Cardiac fibroblast (primary cell): ENCODE results near the gene CHRNA4.
"Not testable (repeated sequence)": the region's sequence is repeated elsewhere in the genome, so short reads cannot be mapped to it uniquely, and the experiment has no call there.

Experiments used
- DNase-seq, 2 donors: peaks; one replicate each; pipeline versions ENCODE4 v3.0.0 to v3.0.0-alpha.2; 2010; ENCODE audit warnings: low read depth in 2 of 2
- H3K4me3 ChIP-seq, 2 donors: replicated peaks in 1 of 2; 1 replicate in 1 of 2; 2 replicates in 1 of 2; pipeline ENCODE4 v1.5.1; 2011; ENCODE audit warnings: low read depth in 2 of 2, low read length in 2 of 2, mild to moderate bottlenecking in 2 of 2, moderate library complexity in 1 of 2
- TF ChIP-seq, protein P1 (sequence below): IDR thresholded peaks from one replicate; pipeline ENCODE4 v1.5.1; 2011; ENCODE audit warnings: low read depth, mild to moderate bottlenecking, low read length, inconsistent platforms

The CHRNA4 gene

DNA sequence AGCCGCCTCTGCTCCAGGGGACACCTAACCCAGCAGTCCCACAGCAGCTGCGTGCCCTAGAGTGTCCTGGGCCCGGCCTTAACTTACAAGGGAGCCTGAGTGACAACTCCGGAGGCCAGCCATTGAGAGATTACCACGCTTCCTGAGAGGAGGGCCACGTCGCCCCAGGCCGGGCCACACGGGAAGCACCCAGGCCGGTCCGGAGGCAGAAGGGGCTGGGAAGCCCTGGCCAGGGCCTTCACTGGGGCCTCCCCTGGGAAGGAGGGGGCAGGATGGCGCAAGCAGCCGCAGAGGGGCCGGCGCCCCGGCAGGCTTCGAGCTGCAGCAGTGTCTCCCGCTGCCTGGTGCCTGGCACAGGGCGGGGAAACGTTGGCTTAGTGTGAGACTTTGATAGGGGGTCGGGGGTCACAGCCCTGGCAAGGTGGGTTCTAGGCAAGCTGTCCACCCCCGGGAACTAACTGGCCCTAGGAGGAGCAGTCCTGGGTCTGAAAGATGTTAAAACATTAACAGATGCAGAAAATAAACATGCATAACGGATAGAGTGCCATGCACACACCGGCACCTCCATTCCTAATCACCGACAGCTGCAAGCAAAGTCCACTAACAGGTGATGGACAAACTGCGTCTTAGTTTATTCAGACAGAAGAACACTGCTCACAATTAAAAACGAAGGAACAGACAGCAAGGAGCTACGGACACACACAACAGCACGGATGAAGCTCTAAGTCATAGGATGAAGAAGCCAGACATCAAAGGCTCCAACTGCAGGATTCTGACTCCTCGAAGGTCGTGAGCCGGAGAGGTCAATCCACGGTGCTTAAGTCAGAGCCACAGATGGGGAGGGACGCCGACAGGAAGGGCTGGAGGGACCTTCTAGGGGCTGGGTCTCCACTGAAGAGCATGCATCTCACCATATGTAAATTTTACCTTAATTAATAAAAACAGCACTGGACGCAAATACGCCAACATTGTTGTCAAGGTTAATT, 17.4 kb downstream of the CHRNA4 start:
- TF ChIP-seq, protein P1, sequence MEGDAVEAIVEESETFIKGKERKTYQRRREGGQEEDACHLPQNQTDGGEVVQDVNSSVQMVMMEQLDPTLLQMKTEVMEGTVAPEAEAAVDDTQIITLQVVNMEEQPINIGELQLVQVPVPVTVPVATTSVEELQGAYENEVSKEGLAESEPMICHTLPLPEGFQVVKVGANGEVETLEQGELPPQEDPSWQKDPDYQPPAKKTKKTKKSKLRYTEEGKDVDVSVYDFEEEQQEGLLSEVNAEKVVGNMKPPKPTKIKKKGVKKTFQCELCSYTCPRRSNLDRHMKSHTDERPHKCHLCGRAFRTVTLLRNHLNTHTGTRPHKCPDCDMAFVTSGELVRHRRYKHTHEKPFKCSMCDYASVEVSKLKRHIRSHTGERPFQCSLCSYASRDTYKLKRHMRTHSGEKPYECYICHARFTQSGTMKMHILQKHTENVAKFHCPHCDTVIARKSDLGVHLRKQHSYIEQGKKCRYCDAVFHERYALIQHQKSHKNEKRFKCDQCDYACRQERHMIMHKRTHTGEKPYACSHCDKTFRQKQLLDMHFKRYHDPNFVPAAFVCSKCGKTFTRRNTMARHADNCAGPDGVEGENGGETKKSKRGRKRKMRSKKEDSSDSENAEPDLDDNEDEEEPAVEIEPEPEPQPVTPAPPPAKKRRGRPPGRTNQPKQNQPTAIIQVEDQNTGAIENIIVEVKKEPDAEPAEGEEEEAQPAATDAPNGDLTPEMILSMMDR: no peak
- no peak for DNase-seq
- H3K4me3 ChIP-seq: no peak overlapping the region

DNA sequence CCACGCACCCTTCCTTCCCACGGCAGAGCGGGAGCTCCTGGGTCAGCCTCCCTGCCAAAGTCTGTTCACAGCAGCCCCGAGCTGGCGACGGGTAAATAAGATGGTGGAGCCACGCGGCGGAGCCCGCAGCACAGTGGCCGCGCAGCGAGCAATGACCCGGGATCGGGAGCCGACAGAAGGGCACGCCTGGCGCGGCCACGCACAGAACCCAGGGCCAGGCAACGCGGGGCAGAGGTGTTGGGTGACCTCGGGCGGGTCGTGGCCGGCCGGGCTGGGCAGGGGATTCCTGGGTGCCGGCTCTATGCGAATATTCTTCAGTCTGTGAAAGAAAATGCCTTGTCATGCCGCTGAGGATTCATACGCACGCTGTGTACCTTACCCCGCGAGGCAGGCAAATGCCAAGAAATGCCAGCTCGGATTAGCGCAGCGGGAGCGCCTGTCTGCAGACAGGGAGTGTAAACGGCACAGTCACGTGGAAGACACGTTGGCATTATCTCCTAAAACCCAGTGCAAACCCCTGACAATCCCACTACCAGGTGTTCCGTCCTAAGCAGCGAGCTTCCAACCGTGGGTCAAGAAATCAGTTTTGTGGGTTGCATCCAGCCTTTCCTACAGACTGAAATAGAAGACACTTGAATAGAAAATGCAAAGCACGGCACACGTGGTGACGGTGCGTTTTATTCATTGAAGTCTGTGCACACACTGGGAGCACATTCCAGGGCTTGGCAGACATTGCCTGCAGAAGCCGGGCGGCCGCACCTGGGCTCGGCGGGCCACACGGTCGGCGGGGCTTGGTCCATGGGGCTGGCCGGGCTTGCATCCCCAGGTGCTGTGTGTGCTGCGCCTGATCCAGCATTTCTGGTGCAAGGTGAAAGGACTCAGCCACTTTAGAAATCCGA, 18.3 kb downstream of the CHRNA4 start:
- DNase-seq: no peak
- TF ChIP-seq, protein P1: no peak
- no peak overlapping the region for H3K4me3 ChIP-seq

DNA sequence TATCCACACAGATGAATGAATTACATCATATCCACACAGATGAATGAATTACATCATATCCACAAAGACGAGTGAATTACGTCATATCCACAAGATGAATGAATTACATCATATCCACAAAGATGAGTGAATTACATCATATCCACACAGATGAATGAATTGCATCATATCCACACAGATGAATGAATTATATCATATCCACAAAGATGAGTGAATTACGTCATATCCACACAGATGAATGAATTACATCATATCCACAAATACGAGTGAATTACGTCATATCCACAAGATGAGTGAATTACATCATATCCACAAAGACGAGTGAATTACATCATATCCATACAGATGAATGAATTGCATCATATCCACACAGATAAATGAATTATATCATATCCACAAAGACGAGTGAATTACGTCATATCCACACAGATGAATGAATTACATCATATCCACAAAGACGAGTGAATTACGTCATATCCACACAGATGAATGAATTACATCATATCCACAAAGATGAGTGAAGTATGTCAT, 20.9 kb downstream of the CHRNA4 start:
- DNase-seq, H3K4me3 ChIP-seq: not testable (repeated sequence)

DNA sequence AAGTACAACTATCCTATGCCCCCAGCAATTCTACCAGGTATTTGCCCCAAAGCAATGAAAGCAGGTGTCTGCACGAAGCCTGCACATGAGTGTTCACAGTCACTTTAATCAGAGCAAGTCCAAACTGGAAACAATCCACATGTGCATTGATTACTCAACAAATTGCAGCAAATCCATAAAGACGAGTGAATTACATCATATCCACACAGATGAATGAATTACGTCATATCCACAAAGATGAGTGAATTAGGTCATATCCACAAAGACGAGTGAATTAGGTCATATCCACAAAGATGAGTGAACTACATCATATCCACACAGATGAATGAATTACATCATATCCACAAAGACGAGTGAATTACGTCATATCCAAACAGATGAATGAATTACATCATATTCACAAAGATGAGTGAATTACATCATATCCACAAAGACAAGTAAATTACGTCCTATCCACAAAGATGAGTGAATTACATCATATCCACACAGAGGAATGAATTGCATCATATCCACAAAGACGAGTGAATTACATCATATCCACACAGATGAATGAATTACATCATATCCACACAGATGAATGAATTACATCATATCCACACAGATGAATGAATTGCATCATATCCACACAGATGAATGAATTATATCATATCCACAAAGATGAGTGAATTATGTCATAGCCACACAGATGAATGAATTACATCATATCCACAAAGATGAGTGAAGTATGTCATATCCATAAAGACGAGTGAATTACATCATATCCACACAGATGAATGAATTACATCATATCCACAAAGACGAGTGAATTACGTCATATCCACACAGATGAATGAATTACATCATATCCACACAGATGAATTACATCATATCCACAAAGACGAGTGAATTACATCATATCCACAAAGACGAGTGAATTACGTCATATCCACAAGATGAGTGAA, 21.7 kb downstream of the CHRNA4 start:
- H3K4me3 ChIP-seq: not testable (repeated sequence)
- peak in 1 of 2 donors; percentile 14 for DNase-seq

DNA sequence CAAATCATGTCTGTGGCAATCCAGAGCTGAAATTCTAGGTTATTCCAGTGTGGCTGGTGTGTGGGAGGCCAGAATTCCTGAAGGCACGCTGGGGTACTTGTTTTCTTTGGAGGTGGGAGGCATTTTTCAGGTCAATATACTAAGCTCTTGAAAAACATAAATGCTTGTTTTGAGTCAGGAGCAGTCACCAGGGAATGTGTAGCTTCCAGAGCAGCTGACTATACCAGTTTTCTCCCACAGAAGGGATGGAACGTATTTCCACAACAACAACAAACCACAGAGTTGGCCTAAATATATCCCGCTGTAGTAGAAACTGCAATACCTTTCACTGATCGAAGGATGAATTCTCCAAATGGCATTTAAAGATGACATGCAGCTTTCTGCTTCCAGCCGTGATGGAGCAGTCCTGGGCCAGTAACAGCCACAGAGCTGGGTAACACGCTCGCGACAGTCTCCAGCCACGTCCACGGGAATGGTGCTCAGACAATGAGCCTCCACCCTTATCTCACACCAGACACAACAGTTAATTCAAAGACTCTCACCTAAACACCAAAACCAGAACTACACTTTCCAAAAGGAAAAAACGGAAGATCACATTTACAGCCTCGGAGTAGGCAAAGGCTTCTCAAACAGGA, 23.2 kb downstream of the CHRNA4 start:
- H3K4me3 ChIP-seq: no peak overlapping the region
- DNase-seq: peak; percentile 4 to 66
- TF ChIP-seq, protein P1: no peak

DNA sequence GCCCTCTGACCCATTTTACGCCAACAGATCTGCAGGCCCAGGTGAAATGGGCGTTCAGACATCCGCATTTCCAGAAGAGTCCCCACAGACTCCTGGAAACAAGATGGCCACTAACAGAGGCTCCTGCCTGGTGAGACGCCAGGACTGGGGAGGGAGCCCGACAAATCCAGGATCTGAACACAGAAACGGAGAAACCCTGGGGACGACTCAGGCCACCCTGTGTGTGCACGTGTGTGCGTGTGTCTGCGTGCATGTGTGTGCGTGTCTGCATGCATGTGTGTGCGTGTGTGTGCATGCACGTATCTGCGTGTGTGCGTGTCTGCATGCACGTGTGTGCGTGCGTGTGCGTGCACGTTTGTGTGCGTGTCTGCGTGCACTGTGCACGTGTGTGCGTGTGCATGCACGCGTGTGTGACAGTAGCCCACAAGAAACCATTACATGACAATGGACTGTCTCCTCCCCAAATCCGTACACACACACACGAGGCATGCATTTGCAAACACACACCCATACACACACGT, 24.9 kb downstream of the CHRNA4 start:
- H3K4me3 ChIP-seq: no peak overlapping the region
- DNase-seq: no peak
- TF ChIP-seq, protein P1: no peak

DNA sequence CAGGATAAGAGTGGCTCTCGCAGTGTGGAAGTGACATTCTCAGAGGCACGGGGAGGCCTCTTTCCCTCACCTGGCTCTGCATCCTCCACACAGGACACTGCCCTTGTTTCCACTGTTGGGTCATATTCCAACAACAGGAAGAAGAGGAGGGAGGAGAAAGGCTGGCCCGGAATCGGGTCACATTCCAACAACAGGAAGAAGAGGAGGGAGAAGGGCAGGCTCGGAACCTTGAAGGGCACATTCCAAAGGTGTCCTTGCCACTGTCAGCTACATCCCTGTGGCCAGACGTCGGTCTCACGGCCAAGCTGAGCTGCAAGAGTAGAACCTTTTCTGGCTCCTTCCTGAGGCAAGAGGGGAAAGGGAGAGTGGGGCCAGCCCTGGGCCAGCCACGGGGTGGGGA, 25.4 kb downstream of the CHRNA4 start:
- DNase-seq: no peak
- TF ChIP-seq, protein P1: no peak
- H3K4me3 ChIP-seq: no peak overlapping the region

DNA sequence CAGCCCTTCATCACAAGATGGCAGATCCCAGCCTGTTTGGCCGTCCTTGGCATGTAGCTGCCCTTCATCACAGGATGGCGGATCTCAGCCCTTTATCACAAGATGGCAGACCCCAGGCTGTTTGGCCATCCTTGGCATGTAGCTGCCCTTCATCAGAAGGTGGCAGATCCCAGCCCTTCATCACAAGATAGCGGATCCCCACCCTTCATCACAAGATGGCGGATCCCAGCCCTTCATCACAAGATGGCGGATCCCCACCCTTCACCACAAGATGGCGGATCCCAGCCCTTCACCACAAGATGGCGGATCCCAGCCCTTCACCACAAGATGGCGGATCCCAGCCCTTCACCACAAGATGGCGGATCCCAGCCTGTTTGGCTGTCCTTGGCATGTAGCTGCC, 26.1 kb downstream of the CHRNA4 start:
- not testable (repeated sequence) for H3K4me3 ChIP-seq, DNase-seq
